HuH-7 (cell line): ENCODE measurements around the gene METTL25.

Experiments
- DNase-seq: peaks from one replicate; pipeline ENCODE4 v3.0.0; 2011; ENCODE audit warnings: low spot score

Gene METTL25

DNA sequence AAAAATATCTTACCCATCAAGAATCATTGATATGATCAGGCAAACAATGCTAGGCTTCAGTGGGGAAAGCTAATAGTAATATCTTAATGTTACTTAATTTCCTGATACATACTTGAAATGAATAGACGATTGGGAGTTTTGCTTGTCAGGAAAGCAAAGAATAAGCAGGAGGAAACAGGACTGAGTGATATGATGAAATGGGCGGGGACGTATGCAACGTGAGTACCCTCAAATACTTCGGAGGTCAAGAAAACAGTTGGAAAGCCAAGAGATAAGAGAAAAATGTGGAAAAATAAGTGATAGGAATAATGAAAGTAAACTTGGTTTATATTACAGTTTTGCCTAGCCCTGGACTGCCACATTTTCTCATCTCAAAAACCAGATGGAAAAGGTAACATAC lies 49.2 kb downstream of the METTL25 start:
- DNase-seq = no peak

DNA sequence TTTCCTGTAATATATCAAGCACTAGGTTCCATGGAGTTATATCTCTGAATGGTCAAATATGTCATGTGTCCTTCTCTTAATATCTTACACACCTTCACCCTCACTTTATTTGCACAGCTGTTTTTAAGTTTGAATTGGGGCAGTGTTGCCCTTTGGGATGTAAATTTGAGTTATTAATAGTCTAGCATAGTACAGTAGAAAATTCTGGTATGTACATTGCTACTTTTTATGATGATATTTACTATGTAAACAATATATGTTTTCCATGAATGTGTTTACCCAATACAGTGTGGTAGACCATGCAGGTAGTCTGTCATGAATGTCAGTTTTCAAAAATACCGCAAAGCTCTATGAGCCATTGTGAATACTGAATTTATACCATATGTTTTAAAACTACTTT lies 50.5 kb downstream of the METTL25 start:
- no peak for DNase-seq

DNA sequence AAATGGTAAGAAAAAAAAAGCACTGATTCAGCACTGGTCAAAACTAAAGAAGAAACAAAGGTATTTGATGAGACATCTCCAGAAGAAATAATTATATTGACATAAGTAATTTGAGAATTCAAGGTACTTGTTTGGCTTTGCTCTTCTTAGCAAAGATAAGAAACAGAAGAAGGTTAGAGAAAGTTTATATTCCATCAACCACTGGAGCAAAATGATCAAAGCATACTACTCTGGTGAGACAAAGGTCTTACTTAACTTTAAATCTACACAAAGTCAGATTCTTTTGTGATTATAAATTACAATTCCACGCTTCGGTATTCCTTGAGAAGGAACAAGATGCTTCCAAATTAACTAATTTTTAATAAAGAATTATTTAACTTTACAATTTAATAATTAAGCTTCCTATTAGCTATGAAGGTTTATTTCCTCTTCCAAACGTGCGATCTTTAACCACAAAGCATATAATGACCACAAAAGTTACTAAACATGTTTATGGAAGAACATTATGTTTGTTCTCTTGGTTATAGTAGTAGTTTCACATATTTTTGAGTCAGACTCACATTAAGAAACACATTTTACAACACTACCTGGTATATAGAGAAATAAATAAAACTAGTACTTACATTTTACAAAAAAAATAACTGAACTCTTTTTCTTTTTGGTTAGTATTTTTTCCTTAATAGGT lies 53.4 kb downstream of the METTL25 start:
- no peak for DNase-seq

DNA sequence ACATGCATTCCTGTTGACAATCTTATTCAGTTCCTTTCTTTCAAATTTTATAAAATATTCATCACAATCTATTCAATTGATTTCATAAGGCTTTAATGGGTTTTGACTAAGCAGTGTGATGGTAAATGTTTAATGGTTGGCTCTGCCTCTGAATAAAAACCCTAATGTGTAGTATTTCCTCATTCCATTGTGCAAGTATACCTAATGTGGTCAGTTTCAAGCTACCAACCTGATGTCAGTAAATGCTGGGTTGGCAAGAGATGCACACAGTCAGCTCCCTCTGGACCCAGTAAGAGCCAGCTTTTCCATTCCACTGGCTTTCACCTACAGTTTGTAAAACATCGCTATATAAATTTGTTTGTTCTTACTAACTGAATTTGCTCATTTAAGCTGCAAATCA lies 53.9 kb downstream of the METTL25 start:
- no peak for DNase-seq

DNA sequence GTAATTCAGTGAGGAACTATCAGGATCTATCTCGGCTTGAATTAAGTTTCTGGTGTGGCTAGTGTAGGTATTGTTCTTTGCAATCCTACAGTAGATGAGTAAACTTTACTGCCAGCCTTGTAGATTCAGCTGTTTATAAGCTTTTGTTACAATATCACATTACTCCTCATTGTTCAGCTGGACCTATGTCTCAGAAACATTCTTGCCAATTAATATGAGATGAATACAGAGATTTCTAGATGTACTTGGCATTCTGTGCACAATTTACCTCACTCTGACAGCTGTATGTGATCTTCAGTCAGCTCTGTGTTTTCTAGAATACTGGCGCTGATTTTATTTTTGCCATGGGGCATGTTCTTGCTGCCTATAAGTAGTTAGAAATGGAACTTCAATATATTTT lies 55.7 kb downstream of the METTL25 start:
- DNase-seq = no peak

DNA sequence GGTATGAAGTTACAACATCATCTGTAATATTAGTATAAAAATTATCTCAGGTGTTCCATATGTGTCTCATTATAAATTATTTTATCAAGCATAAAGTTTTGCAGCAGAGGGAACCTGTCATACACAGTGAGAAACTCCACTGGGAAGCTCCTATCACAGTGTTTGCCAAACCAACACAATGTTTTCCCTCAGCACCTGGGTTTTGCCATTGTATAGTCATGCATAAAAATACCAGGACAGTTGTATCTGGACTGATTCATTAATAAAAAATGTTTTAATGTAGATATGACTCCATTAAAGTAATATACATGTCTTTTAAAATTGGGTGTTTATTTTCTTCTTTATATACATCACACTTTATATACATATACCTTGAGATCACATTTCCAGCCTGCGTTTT lies 56.6 kb downstream of the METTL25 start:
- no peak for DNase-seq

DNA sequence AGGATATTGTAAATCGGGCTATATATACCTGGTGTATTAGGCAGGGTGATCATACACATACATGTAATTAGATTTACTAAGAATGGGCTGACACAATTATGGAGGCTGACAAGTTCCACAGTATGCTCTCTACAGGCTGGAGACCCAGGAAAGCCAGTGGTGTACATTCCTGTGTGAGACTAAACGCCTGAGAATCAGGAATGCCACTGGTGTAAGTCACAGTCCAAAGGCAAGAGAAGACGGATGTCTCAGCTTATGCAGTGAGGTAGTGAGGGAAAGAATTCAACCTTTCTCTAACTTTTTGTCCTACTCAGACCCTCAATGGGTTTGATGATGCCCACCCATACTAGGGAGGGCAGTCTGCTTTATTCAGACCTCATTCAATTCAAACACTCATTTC lies 57.1 kb downstream of the METTL25 start:
- no peak for DNase-seq

DNA sequence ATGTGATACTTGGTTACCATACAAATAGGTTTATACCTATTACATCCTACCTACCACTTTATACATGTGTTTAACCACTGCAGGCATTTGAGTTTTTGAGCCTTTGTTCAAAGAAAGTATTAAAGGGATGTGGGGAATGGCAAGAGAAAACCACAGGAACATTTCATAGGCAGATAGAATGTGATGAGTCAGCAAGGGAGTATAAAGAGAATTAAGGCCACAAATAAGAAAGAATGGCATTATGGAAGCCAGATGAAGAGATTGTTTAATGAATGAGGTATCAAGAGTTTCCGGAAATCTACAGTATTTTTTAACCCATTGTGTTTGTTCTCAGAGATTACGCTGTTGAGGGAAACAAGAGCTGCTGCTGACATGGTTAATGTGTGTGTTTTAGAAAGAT lies 66.9 kb downstream of the METTL25 start:
- no peak for DNase-seq

DNA sequence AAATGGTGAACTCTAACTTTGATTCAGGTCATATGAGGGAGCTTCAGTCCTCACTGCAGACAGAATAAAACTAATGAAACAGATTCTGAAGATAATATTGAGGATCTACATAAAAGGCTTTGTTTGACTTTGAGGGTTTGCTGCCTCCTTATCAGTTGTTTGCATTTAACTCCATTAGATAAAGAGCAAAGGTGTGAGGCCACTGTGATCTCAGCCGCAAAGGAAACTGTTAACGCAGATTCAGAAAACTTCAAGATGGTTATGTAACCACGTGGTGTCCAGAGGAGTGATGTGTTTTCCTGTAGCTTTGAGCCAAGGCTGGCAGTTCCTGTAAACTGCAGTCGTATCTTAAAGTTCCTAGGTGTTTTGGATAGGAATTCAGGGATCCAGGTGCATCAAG lies 67.8 kb downstream of the METTL25 start:
- DNase-seq = no peak

DNA sequence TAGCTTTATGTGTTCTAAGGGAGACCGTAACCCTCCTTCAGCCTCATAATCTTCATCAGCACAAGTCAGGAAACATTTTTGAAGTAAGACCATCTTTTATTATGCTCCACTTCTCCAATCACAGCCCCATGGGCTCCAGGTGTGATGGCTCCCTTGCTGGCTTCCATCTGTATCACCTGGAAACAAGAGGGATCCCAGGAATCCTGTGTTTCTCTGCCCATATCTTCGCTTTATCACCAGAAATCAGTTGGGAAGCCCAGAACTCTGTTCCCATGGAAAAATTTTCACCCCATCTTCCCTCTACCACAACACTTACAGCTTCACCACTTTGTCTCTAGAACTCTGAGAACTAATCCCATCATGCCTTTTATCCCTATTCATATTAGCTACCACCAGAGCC lies 68.3 kb downstream of the METTL25 start:
- DNase-seq = no peak

DNA sequence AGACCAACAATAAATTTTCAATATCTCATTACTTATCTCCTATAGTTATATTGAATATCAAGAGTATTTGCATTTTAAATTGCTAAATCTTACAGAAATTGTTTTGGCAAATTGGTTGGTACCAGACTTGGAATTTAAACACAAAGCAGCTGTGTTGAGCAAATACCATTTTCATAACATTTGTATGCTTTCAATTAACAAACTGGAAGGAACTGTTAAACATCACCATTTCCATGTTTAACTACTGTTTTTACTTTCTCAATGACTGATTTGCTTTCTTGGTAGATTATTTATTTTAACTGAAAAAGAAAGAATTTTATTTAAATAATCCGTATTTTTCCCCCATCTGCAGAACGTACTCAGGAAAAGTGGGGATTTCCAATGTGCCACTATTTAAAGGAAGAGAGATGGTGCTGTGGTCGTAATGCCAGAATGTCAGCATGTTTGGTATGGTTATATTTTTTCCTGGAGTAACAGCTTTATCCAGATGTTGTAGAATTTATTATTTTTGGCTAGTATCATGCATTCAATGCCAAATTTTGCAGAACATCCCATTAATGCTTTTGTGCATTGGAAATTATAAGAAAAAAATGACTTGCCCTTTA lies 72.3 kb downstream of the METTL25 start:
- DNase-seq = no peak

DNA sequence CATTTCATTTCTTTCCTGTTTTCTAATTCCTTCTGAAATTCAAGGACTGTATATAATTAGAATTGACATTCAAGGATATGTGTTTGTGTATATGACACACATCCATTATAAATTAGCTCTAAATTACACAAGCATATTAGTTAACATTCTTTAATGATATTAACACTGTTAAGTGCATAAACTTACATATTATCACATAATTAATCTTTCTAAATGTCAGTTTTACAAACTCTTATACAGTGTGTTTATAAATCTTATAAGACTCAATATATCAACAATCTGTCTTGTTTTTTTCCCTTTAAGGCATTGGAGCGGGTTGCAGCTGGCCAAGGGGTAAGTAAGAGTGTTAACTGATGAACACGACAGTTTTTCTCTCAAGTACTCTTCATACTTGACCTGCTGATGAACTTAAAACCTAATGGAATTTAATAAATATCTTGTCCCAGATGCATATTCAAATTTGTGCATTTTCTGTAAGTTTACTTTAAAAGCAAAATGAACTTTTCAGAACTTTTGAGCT lies 76.1 kb downstream of the METTL25 start:
- no peak for DNase-seq

DNA sequence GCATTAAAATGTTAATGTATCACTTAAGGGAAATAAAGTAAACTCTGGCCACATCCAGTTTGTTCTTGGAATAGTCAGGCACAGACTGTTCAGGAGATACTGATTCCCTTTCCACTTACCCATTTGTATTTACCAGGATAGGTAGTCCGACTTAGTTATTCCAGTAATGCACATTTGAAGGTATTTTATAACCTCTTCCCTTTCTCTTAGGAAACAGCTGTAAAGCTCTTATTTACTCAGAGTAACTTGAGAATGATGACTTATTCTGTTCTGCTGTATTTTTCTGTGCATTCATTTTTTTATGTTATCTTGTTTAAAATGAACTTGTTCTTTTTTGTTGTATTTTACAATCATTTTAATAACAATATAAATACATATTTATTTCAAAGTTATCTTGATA lies 78.0 kb downstream of the METTL25 start:
- no peak for DNase-seq

DNA sequence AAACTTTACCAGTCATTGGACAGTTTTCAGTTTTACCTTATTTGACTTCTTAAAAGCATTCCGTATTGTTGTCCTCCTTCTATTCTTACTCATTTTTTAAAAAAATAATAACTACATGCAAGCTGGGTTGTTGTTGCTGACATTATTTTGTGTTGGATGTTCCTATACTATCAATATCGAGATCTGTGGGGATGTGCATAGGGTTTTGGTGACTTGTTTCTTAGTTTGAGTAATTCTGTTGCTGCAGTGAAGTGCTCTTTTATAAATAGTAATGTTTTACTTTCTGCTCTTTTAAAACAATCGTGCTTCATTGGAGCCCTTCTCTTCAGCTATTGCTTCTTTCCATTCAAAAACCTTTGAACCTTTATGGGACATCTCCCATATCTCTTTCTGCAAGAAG lies 79.4 kb downstream of the METTL25 start:
- no peak for DNase-seq

DNA sequence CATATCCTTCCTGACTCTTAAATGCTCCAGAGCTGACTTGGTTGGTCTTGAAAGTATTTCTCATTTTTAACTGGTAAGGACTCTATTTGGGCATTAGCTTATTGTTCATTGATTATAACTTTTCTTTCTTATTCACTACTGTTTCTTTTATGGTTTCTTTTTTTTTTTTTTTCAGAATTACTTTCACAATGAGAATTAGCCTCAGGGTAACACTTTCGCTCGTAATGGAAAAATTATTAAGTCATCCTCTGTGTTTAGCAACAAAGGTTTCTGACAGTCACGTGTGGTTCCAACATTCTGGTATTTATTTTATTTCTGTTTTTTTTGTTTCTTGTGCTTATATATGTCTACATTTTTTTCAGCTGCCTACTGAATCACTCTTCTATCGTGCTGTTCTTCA lies 80.0 kb downstream of the METTL25 start:
- DNase-seq = no peak

DNA sequence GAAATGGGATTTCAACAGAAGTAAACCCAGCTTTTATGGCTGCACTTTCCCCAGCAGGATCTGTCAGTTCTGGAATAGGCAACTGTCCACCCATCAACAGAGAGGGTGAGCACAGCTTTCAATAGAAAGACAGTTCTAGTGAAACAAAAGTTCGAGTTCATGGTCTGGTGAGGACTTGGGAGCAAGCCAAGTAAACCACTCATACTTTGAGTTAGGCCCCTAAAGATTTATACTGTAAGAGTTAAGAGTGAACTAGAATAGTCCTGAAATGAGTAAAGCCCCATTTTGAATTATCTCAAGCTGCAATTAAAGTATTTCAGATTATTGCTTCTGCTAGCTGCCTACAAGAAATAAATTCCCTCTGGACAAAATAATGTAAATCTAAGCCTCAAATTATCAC lies 82.6 kb downstream of the METTL25 start:
- DNase-seq = no peak

DNA sequence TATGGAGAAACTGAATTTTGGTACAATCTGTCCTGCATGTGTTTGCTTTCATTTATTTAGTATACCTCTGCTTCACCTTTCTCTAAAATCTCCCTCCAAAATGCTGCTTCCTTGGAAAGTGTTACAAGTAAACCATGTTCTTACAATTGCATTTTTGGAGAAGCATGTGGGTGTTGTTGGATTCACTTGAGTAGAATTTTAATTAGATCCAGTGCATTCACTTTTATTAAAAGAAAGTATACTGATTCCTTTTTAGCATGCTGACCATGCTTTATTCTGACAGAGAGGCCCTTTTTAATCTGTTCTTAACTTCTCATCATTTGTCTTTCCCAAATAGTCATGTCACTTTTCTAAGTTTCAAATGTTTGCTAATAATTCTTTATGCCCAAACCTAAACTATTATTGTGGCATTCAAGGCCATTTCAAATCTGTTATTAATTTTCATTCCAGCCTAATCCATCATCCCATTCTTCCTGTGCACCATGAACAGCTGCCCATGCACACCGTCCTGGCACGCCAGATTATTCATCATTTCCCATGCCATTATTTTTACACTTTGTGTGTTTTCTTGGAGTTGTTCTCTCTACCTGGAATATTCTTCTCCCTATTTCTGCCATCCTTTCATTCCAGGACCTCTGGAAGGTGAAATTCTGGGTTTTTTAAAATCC lies 90.7 kb downstream of the METTL25 start:
- DNase-seq = no peak

DNA sequence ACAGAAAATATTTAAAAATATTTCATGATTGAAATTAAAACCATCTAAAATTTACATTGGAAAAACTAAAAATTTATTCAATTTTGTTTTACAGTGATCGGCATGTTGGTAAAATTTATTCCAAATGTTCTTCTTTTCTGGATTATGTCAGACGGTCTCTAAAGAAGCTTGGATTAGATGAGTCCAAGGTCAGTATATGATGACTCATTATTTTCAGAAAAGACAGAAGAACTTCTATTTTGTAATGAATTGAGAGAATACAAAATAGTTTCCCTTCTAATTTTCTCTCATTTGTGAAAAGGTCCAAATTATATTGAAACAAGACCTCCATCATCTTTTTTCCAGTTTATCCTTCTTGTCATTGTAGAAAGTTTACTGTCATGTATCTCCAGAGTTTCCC lies 98.3 kb downstream of the METTL25 start:
- no peak for DNase-seq

DNA sequence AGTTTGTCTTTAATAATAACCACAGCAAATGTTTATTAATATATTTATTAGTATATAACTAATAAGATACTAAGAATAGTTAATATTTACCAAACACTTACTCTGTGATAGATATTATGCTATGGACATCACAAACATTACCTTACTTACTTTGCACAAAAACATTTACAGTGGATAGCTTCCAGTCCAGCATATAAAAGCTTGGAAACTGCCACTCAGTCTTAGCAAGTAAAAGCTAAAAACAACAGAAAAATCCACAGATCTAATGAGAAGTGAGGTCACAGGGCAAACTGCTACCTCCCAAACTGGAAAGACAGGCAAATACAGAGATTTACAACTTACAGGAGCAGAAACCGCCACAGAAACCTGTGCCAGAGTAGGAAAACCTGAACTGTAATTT lies 99.8 kb downstream of the METTL25 start:
- no peak for DNase-seq

DNA sequence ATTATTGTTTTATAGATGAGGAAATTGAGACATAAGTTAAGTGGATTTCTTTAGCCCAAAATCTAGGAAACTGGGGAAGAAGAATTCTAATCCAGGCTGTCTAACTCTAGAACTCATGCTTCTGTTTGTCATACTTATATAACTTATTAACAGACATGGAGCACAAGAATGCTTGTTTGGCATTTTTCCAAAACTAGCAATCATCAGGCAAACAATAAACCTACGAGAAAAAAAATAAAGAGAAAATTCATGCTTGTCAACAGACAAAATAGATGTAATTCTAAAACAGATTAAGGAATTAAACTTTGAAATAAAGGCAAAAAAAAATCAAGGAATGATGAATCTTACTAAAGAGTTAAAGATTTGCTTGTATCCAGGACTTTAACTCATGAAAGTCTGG lies 103.1 kb downstream of the METTL25 start:
- no peak for DNase-seq

DNA sequence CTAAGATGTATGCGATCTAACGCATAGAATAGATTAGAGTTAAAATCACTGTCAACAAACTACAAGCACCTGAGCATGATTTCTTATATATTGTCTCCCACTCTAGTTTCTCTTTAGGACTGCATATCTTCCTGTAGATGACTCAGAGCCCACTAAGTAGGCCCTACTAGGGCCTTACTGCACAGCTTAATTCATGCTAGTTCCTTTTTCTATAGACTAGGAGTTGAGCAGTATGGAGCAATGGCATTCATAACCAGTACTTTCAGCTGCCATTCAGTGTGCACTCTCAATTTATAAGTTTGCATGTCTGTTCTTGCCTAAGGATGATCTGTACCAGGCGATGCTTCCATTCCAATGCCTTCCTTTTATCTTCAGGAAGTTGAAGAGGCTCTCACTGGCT lies 103.5 kb downstream of the METTL25 start:
- DNase-seq = no peak

DNA sequence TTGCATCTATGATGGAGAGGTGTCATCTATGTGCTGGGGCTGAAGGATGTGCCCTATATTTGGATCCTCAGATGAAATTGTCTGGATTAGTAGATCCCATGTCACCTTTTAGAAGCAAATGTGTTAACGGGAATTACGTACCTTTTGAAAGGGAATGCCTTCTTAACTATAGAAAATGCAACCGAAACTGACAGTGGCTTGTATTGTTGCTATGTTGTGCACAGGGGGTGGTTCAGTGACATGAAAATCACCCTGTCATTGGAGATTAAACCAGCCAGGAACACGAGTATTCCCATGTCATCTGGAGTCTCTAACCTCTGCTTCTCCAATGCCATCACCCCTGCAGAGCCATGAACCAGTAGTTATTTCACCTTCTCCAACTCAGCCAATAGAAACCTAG lies 110.2 kb downstream of the METTL25 start:
- DNase-seq = no peak

DNA sequence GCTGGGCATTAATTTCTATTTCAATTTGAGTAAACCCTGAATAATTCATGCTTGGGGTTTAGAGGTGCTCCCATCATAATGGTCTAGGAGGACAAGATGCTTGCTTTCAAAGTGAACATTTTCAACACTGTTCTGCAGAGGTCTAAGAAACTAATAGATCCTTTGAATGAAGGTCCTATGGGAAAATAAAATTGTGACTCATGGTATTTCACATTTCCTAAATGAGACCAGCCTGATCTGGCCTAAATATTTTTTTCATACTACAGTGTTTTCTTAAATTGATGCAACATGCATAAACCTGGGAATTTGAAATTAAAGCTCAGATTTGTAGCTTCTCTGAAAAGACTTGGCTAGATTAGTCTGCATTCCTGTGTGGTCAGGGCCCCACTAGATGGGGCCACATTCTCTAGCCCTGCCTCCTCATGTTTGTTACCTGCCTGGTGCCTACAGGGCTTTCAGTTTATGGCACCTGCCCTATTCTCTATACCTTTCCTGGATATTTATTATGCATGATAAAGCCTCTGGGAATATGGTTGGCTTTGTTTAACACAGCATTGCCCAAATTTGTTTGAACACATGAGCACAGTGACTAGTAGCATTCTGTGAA lies 112.7 kb downstream of the METTL25 start:
- no peak for DNase-seq
